ENCODE results near the gene IDH1. TPM values are rescaled to one million over a fixed set of nuclear protein-coding genes. Genes with fewer than 3 reads are reported as not detected.

The IDH1 gene
- polyA plus RNA-seq: 10 to 100 TPM in 2 of 3 donors, 1 to 10 TPM in 1; 5.2 to 10.7 (median 10.6) TPM

GRCh38 chr2:208254871-208255556, at the start of gene IDH1:
TSS of gene IDH1 (minus strand) at chr2:208255071. CDS start at chr2:208251551, 3,520 bp downstream.
- H3K4me1 Mint-ChIP-seq: peaks cover 25 to 34% of the 10 kb centered on the region in 2 donors

DNA sequence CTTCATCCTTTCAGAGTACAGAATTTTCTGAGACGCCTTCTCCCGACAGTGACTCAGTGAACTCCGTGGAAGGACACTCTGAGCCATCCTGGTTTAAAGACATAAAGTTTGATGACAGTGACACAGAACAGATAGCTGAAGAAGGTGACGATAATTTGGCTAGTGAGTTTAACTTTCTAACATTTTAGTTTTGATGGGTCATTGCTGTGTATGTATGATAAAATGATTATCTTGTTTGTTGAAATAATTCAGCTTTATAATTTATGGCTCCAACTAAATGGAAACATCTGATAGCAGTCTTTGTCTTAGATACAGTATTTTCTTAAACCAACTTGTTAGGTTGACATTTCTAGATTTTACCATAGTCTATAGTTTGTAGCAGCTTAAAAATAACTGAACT, 49.3 kb upstream of the IDH1 start:
- no peak for DNase-seq
- H3K36me3 Mint-ChIP-seq: peaks cover 32 to 58% (median 42%) of the 10 kb centered on the region in 3 donors
- peaks cover 0 to 5% (median 0%) of the 10 kb centered on the region in 3 donors for H3K27me3 Mint-ChIP-seq (ENCODE audit: low read depth in 3 of 3)
- no peak overlapping the region for H3K4me3 Mint-ChIP-seq
- H3K27ac Mint-ChIP-seq: no peak overlapping the region
- H3K9me3 Mint-ChIP-seq: no peaks in the 10 kb centered on the region
- H3K4me1 Mint-ChIP-seq: no peaks in the 10 kb centered on the region

More at GRCh38 chr2:208254871-208255556, at the start of gene IDH1:
- Mint-ChIP-seq H3K4me3 (peak within 1 kb of the TSS; percentile 97 to 100 (median 99)), H3K27ac (peak within 1 kb of the TSS; percentile 72 to 97 (median 88)), H3K27me3 (ENCODE audit: low read depth in 3 of 3) (peaks cover 0 to 6% (median 4%) of the 10 kb centered on the region in 3 donors), H3K36me3 (peaks cover 2 to 12% (median 6%) of the 10 kb centered on the region in 3 donors), H3K9me3 (no peaks in the 10 kb centered on the region)
- DNase-seq: peak; percentile 90 to 92 (median 91)

DNA sequence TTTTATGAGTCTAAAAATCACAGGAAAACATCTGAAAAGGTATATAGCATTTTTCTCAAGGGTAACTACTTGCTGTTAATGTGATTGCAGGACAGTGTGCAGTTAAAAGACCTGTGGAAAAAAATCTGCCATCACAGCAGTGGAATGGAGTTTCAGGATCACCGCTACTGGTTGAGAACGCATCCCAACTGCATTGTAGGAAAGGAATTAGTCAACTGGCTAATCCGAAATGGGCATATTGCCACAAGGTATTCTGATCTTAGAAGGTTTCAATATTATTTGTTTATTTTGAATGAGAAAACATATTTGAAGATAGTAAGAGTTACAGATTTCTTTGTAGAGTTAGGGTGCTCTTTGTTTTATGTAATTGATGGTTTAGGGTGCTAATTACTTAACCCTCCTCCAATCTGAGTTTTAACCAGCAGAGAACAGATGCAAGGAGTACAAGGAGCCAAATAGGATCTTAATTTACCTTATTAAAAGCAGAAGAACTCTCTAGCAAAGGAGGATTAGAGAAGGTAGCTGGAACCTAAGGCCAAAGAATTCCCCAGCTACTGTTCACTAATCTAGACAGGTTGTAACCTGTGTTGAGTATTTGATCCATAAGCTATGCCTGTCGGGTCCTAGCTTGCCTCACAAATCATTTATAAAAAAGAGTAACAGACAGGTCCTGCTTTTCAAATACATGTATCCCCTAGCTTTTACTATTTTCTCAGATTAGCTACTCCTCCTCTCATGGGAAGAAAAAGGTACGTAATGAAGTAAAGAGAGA, 46.2 kb upstream of the IDH1 start:
- H3K27me3 Mint-ChIP-seq (ENCODE audit: low read depth in 3 of 3): no peaks in the 10 kb centered on the region

GRCh38 chr2:208297961-208298360, 43.1 kb upstream of the IDH1 start:
- no peak overlapping the region for H3K4me3 Mint-ChIP-seq
- peaks cover 19 to 57% (median 28%) of the 10 kb centered on the region in 3 donors for H3K36me3 Mint-ChIP-seq
- no peak overlapping the region for H3K27ac Mint-ChIP-seq
- peaks cover 11 to 36% of the 10 kb centered on the region in 2 donors for H3K4me1 Mint-ChIP-seq
- no peaks in the 10 kb centered on the region for H3K27me3 Mint-ChIP-seq (ENCODE audit: low read depth in 3 of 3)
- no peak for DNase-seq
- no peaks in the 10 kb centered on the region for H3K9me3 Mint-ChIP-seq

More for the DNA sequence above, 46.2 kb upstream of the IDH1 start:
- Mint-ChIP-seq H3K27ac (no peak overlapping the region), H3K4me1 (peaks cover 5 to 9% of the 10 kb centered on the region in 2 donors), H3K4me3 (no peak overlapping the region), H3K36me3 (peaks cover 23 to 60% (median 31%) of the 10 kb centered on the region in 3 donors), H3K9me3 (no peaks in the 10 kb centered on the region)
- DNase-seq: no peak

DNA sequence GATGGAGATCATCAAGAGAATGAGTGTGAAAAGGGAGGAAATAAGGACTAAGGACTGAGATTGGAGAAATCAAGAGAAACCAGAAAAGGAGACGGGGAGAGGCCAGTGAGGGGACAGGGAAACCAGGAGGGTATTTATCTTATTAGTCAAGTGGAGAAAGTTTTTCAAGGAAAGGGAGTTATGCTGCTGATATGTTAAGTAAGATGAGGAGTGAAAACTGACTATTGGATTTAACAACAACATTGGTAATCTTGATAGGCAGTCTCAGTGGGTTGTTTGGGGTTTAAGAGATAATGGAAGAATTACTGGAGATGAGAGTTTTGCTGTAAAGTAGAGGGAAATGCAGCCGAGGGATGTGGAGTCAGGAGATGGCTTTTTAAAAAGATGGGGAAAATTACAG, 41.7 kb upstream of the IDH1 start:
- Mint-ChIP-seq H3K4me3 (no peak overlapping the region), H3K27ac (no peak overlapping the region), H3K36me3 (peaks cover 25 to 63% (median 36%) of the 10 kb centered on the region in 3 donors), H3K9me3 (no peaks in the 10 kb centered on the region), H3K27me3 (ENCODE audit: low read depth in 3 of 3) (no peaks in the 10 kb centered on the region), H3K4me1 (peaks cover 19 to 50% of the 10 kb centered on the region in 2 donors)
- DNase-seq: no peak

GRCh38 chr2:208295834-208296233, 41.0 kb upstream of the IDH1 start:
- Mint-ChIP-seq H3K9me3 (no peaks in the 10 kb centered on the region), H3K4me3 (no peak overlapping the region), H3K27me3 (ENCODE audit: low read depth in 3 of 3) (no peaks in the 10 kb centered on the region), H3K27ac (no peak overlapping the region), H3K36me3 (peaks cover 33 to 68% (median 44%) of the 10 kb centered on the region in 3 donors), H3K4me1 (peaks cover 22 to 54% of the 10 kb centered on the region in 2 donors)
- DNase-seq: no peak

DNA sequence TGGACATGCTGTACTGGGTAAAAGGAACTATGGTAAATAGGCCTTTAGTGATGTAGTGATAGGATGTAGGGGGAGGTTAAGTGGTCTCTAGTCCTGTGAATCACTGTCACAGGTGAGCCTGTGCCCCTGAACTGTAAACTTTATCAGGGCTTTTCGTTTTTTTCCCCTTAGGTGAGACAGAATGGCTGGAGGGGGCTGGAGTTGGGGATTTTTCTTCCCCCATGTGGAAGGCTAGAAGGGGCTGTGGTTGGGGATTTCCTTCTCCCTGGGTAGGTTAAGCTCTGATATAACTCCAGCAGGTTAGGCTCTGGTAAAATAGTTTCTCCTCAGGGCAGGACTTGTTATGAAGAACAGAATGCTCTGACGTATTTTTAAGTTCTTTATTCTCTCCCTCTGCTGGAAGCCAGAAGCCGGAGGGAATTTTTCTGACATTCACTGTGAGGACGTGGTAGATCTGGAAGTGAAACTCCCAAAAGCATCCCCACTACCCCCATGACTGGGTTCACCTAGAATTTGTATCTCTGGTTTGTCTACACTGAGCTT, 39.7 kb upstream of the IDH1 start:
- H3K4me3 Mint-ChIP-seq: no peak overlapping the region
- no peak for DNase-seq

GRCh38 chr2:208285853-208286252, 31.0 kb upstream of the IDH1 start:
- no peaks in the 10 kb centered on the region for H3K9me3 Mint-ChIP-seq
- peaks cover 2 to 30% of the 10 kb centered on the region in 2 donors for H3K4me1 Mint-ChIP-seq
- H3K27ac Mint-ChIP-seq: peak overlapping the region in 3 of 6 donors; percentile 39 to 69 (median 61)
- peaks cover 19 to 44% (median 24%) of the 10 kb centered on the region in 3 donors for H3K36me3 Mint-ChIP-seq
- no peaks in the 10 kb centered on the region for H3K27me3 Mint-ChIP-seq (ENCODE audit: low read depth in 3 of 3)
- DNase-seq: no peak
- no peak overlapping the region for H3K4me3 Mint-ChIP-seq

More for the DNA sequence above, 39.7 kb upstream of the IDH1 start:
- H3K27me3 Mint-ChIP-seq (ENCODE audit: low read depth in 3 of 3): no peaks in the 10 kb centered on the region
- H3K27ac Mint-ChIP-seq: peak overlapping the region in 2 of 6 donors; percentile 31 to 38
- H3K36me3 Mint-ChIP-seq: peaks cover 38 to 66% (median 47%) of the 10 kb centered on the region in 3 donors
- H3K9me3 Mint-ChIP-seq: no peaks in the 10 kb centered on the region
- peaks cover 22 to 54% of the 10 kb centered on the region in 2 donors for H3K4me1 Mint-ChIP-seq

DNA sequence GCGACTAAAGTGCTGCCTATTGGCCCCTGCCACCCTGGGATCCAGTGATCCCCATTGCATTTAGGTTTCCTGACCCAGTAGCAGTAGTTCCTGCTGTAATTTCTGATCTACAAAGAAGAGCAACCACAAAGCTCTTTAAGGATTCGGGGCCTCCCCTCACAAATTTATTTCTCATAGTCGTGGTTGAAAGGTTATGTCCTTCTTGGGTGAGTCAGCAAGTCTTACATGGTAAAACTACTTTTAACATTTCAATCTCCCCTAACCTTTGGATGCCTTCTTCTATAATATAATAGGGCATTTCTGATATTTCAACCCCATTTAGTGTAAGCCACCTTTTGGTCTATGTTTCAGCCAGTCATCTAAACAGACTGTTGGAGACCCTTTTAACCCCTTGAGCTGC, 26.1 kb upstream of the IDH1 start:
- Mint-ChIP-seq H3K36me3 (peaks cover 27 to 56% (median 44%) of the 10 kb centered on the region in 3 donors), H3K27ac (peak overlapping the region in 1 of 6 donors; percentile 24), H3K27me3 (ENCODE audit: low read depth in 3 of 3) (no peaks in the 10 kb centered on the region), H3K4me3 (no peak overlapping the region), H3K9me3 (no peaks in the 10 kb centered on the region), H3K4me1 (peaks cover 7 to 59% of the 10 kb centered on the region in 2 donors)
- no peak for DNase-seq

GRCh38 chr2:208280234-208280633, 25.4 kb upstream of the IDH1 start:
- DNase-seq: no peak
- H3K9me3 Mint-ChIP-seq: no peaks in the 10 kb centered on the region
- no peak overlapping the region for H3K4me3 Mint-ChIP-seq
- H3K4me1 Mint-ChIP-seq: peaks cover 10 to 60% of the 10 kb centered on the region in 2 donors
- peaks cover 27 to 54% (median 46%) of the 10 kb centered on the region in 3 donors for H3K36me3 Mint-ChIP-seq
- H3K27me3 Mint-ChIP-seq (ENCODE audit: low read depth in 3 of 3): no peaks in the 10 kb centered on the region
- H3K27ac Mint-ChIP-seq: peak overlapping the region in 1 of 6 donors; percentile 24

DNA sequence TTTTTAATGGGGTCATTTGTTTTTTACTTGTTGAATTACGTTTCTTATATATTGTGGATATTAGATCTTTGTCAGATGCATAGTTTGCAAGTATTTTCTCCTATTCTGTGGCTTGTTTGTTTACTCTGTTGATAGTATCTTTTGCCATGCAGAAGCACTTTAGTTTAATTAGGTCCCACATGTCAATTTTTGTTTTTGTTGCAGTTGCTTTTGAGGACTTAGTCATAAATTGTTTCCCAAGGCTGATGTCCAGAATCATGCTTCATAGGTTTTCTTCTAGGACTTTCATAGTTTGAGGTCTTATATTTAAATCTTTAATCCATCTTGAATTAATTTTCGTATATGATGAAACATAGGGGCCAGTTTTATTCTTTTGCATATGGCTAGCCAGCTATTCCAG, 24.4 kb upstream of the IDH1 start:
- H3K36me3 Mint-ChIP-seq: peaks cover 30 to 61% (median 50%) of the 10 kb centered on the region in 3 donors
- no peaks in the 10 kb centered on the region for H3K9me3 Mint-ChIP-seq
- H3K4me1 Mint-ChIP-seq: peaks cover 14 to 67% of the 10 kb centered on the region in 2 donors
- H3K4me3 Mint-ChIP-seq: no peak overlapping the region
- no peak for DNase-seq
- no peak overlapping the region for H3K27ac Mint-ChIP-seq
- no peaks in the 10 kb centered on the region for H3K27me3 Mint-ChIP-seq (ENCODE audit: low read depth in 3 of 3)

DNA sequence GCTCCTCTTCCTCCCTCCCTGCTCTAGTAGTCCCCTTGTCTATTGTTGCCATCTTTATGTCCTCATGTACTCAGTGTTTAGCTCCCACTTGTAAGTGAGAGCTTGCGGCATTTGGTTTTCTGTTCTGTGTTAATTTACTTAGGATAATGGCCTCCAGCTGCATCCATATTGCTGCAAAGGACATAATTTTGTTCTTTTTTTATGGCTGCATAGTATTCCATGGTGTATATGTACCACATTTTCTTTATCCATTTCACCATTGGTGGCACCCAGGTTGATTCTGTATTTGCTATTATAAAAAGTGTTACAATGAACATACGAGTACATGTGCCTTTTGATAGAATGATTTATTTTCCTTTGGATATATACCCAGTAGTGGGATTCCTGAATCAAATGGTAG, 23.7 kb upstream of the IDH1 start:
- Mint-ChIP-seq H3K9me3 (no peaks in the 10 kb centered on the region), H3K27me3 (ENCODE audit: low read depth in 3 of 3) (no peaks in the 10 kb centered on the region), H3K4me1 (peaks cover 20 to 73% of the 10 kb centered on the region in 2 donors), H3K4me3 (no peak overlapping the region), H3K27ac (no peak overlapping the region), H3K36me3 (peaks cover 37 to 65% (median 50%) of the 10 kb centered on the region in 3 donors)
- DNase-seq: no peak

- H3K4me3 Mint-ChIP-seq: no peak overlapping the region
- H3K4me1 Mint-ChIP-seq: peaks cover 22 to 62% of the 10 kb centered on the region in 2 donors
- no peaks in the 10 kb centered on the region for H3K27me3 Mint-ChIP-seq (ENCODE audit: low read depth in 3 of 3)
- no peak for DNase-seq
- H3K36me3 Mint-ChIP-seq: peaks cover 46 to 63% (median 47%) of the 10 kb centered on the region in 3 donors
- no peak overlapping the region for H3K27ac Mint-ChIP-seq
- no peaks in the 10 kb centered on the region for H3K9me3 Mint-ChIP-seq
Observed at GRCh38 chr2:208274748-208275147, 19.9 kb upstream of the IDH1 start.

All from immature natural killer cell (primary cell).